GM12878 (cell line): Measurements from ENCODE around the gene ZBTB16.

ENCODE experiments used
- BACH1 ChIP-seq: fragments of 450-650 bp; IDR thresholded peaks from 2 replicates; pipeline ENCODE4 v1.6.1; 2017; ENCODE audit warnings: mild to moderate bottlenecking, borderline replicate concordance
- BRCA1 ChIP-seq: IDR thresholded peaks from 2 replicates; pipeline ENCODE4 v1.6.1; 2011; ENCODE audit warnings: low read depth, low read length, improper control_type of control experiment
- CTCF ChIP-seq, 3 experiments: IDR thresholded peaks in 2 of 3; conservative IDR thresholded peaks in 1 of 3; 2 replicates each; pipeline ENCODE4 v1.5.1; 2011; ENCODE audit warnings: low read depth in 3 of 3, low read length in 3 of 3, mild to moderate bottlenecking in 3 of 3, control low read depth in 2 of 3, moderate library complexity in 2 of 3, inconsistent platforms in 1 of 3, mixed read lengths in 1 of 3; ENCODE audit not compliant: control insufficient read depth in 2 of 3, insufficient read depth in 1 of 3; ENCODE audit errors: extremely low read depth in 1 of 3
- JUNB ChIP-seq: IDR thresholded peaks from 2 replicates; pipeline ENCODE4 v1.6.1; 2016; ENCODE audit warnings: antibody characterized with exemption, mild to moderate bottlenecking
- POLR2A ChIP-seq: IDR thresholded peaks from 2 replicates; pipeline ENCODE4 v1.6.1; 2011; ENCODE audit warnings: low read depth, mild to moderate bottlenecking, low read length
- POLR2AphosphoS5 ChIP-seq: IDR thresholded peaks from 2 replicates; pipeline ENCODE4 v1.6.1; 2011; ENCODE audit warnings: mild to moderate bottlenecking, low read length, inconsistent platforms
- PRDM15 ChIP-seq: fragments of 450-650 bp; formaldehyde crosslinking; IDR thresholded peaks from 2 replicates; pipeline ENCODE4 v1.4.0; 2020; ENCODE audit warnings: mild to moderate bottlenecking, moderate library complexity
- REST ChIP-seq: IDR thresholded peaks from 2 replicates; pipeline ENCODE4 v1.6.1; 2012; ENCODE audit warnings: mild to moderate bottlenecking, low read depth, low read length
- SREBF2 ChIP-seq: IDR thresholded peaks from 2 replicates; pipeline ENCODE4 v1.6.1; 2012; ENCODE audit warnings: mild to moderate bottlenecking, low read length
- TF ChIP-seq, protein P1 (sequence below): fragments of 450-650 bp; IDR thresholded peaks from 2 replicates; pipeline ENCODE4 v1.6.1; 2016; ENCODE audit warnings: mild to moderate bottlenecking
- TF ChIP-seq, protein P2 (sequence below): fragments of 450-650 bp; formaldehyde crosslinking; IDR thresholded peaks from 2 replicates; pipeline ENCODE4 v1.4.0; 2022; ENCODE audit warnings: mild to moderate bottlenecking, moderate library complexity

- TF ChIP-seq BRCA1 (no peak), CTCF (IDR thresholded peaks at IDR 0.05 in 2 of 3, conservative IDR thresholded peaks at IDR 0.05 in 1 of 3; ENCODE audit: control insufficient read depth in 2 of 3, extremely low read depth in 1 of 3, insufficient read depth in 1 of 3, low read depth in 3 of 3, low read length in 3 of 3) (no peak), SREBF2 (no peak), BACH1 (no peak), POLR2A (no peak), JUNB (no peak), POLR2AphosphoS5 (no peak), REST (no peak), PRDM15 (CRISPR knock-in tag) (no peak)
- TF ChIP-seq, protein P1, sequence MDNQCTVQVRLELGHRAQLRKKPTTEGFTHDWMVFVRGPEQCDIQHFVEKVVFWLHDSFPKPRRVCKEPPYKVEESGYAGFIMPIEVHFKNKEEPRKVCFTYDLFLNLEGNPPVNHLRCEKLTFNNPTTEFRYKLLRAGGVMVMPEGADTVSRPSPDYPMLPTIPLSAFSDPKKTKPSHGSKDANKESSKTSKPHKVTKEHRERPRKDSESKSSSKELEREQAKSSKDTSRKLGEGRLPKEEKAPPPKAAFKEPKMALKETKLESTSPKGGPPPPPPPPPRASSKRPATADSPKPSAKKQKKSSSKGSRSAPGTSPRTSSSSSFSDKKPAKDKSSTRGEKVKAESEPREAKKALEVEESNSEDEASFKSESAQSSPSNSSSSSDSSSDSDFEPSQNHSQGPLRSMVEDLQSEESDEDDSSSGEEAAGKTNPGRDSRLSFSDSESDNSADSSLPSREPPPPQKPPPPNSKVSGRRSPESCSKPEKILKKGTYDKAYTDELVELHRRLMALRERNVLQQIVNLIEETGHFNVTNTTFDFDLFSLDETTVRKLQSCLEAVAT: no peak
- TF ChIP-seq, protein P2, sequence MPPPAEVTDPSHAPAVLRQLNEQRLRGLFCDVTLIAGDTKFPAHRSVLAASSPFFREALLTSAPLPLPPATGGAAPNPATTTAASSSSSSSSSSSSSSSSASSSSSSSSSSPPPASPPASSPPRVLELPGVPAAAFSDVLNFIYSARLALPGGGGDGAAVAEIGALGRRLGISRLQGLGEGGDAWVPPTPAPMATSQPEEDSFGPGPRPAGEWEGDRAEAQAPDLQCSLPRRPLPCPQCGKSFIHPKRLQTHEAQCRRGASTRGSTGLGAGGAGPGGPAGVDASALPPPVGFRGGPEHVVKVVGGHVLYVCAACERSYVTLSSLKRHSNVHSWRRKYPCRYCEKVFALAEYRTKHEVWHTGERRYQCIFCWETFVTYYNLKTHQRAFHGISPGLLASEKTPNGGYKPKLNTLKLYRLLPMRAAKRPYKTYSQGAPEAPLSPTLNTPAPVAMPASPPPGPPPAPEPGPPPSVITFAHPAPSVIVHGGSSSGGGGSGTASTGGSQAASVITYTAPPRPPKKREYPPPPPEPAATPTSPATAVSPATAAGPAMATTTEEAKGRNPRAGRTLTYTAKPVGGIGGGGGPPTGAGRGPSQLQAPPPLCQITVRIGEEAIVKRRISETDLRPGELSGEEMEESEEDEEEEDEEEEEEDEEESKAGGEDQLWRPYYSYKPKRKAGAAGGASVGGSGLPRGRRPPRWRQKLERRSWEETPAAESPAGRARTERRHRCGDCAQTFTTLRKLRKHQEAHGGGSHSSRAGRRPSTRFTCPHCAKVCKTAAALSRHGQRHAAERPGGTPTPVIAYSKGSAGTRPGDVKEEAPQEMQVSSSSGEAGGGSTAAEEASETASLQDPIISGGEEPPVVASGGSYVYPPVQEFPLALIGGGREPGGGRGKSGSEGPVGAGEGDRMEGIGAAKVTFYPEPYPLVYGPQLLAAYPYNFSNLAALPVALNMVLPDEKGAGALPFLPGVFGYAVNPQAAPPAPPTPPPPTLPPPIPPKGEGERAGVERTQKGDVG (CRISPR knock-in tag): no peak
These were observed 22.9 kb downstream of the ZBTB16 start for GRCh38 chr11:114082415-114082748.
